Measurements from ENCODE around the gene ATG4C. TPM values are rescaled to one million over a fixed set of nuclear protein-coding genes. Genes with fewer than 3 reads are reported as not detected.
"Not testable (repeated sequence)": the region's sequence is repeated elsewhere in the genome, so short reads cannot be mapped to it uniquely, and the experiment has no call there.

Gene ATG4C, protein sequence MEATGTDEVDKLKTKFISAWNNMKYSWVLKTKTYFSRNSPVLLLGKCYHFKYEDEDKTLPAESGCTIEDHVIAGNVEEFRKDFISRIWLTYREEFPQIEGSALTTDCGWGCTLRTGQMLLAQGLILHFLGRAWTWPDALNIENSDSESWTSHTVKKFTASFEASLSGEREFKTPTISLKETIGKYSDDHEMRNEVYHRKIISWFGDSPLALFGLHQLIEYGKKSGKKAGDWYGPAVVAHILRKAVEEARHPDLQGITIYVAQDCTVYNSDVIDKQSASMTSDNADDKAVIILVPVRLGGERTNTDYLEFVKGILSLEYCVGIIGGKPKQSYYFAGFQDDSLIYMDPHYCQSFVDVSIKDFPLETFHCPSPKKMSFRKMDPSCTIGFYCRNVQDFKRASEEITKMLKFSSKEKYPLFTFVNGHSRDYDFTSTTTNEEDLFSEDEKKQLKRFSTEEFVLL
- 10 to 100 TPM; 16.2 to 17.7 TPM for total RNA-seq

DNA sequence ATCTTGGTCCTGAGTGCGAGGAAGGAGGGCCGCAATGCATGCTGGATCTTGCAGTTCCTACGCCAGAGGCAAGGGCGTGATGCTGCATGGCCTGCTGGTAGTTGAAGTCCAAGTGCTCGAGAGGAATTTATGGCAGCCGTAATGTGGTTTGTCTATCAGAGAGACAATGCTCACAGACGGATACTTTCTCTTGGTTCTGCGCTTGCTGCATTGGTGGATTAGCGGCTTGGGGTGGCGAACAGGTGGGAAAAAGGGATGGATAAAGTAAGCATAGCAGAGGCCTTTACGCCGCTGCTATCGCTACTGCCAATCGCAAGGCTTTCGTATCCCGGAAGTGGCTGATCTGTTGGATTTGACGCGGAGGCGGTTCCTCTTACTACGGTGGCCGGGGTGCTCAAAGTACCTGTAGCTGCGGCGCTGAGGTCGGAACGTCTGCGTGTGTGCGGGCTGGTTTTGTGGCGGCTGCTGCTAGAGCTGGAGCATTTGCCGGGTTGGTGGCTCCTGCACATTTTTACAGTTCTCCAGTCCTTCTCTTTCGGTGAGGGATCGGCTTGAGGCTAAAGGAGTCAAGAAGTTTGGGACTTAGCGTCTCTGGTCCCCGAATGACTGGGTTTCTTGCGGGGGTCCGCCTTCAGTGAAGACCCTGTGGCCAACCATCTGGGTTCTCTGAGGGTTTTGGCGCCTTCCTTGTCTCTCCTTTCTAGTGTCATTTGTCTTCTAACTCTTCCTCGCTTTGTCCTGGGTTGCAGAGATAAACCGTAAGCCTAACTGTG lies at the start of gene ATG4C:
Gene ATG4C, plus strand, starts transcription at position 397 of the 773 bp plus-strand sequence. CDS start 19,655 bp downstream, outside the sequence.
- Mint-ChIP-seq H3K27ac (no peak within 1 kb of the TSS), H3K4me1 (peaks cover 17% of the 10 kb centered on the region), H3K9me3 (ENCODE audit: low read depth) (no peaks in the 10 kb centered on the region), H3K4me3 (no peak within 1 kb of the TSS), H3K27me3 (peaks cover 10% of the 10 kb centered on the region), H3K36me3 (ENCODE audit: low read depth) (no peaks in the 10 kb centered on the region)
- intact Hi-C loops (cut with DNase I, micrococcal nuclease) = loop anchor here (1.0 to 10.0 kb wide), 7 partner anchors 96 to 1699 kb away; partner anchors contain the start of genes EFCAB7 (in 2 of the 2), ITGB3BP (in 2 of the 2), ALG6 (in 1 of the 2) and DOCK7 (in 1 of the 2)
- peak; percentile 99 for ATAC-seq
- DNase-seq = peak; percentile 96
- POLR2A ChIA-PET = no interaction called here
- CTCF ChIA-PET = interaction anchor here (0.7 to 0.9 kb wide), 2 partner anchors 737 to 965 kb away, joined by 3 read pairs; no protein-coding TSS in a partner anchor

DNA sequence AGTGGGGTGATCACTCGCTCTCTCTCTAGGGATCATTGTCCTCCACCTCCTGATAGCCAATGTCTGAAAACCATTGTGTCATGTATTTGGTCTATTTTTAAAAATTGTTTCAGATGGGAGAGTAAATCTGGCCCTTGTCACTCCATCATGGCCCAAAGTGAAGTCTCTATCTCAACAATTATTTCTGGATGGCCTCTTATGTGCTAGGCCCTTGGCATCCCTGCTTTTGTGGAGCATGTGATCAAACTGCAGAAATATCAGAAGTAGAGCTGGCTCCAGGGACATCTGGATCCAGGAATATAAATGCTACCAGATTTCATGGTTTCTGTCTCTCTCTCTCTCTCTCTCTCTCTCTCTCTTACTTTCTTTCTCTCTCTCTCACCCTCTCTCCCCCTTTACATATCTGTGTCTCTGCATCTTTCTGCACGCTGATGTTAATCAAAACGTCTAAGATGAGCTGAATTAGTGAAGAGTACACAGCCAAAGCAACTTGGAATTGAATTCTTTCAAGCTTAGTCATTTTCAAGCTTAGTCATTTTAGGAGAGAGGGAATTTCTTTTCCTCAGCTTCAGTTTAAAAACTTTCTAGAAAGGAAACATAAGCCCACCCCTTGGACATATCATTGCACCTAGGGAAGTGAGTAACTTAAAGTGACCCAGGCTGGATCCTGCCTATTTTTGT lies 48.3 kb upstream of the ATG4C start:
- Mint-ChIP-seq H3K4me3 (no peak overlapping the region), H3K27me3 (peaks cover 8% of the 10 kb centered on the region), H3K9me3 (ENCODE audit: low read depth) (no peaks in the 10 kb centered on the region), H3K4me1 (no peaks in the 10 kb centered on the region), H3K27ac (no peak overlapping the region), H3K36me3 (ENCODE audit: low read depth) (no peaks in the 10 kb centered on the region)
- intact Hi-C loops (cut with DNase I, micrococcal nuclease) = no loop called here
- CTCF ChIA-PET = interaction anchor here (2.1 kb wide), 1 partner anchor 11 kb away, joined by 8 read pairs; no protein-coding TSS in a partner anchor
- ATAC-seq (no peak), DNase-seq (no peak)
- POLR2A ChIA-PET = no interaction called here

DNA sequence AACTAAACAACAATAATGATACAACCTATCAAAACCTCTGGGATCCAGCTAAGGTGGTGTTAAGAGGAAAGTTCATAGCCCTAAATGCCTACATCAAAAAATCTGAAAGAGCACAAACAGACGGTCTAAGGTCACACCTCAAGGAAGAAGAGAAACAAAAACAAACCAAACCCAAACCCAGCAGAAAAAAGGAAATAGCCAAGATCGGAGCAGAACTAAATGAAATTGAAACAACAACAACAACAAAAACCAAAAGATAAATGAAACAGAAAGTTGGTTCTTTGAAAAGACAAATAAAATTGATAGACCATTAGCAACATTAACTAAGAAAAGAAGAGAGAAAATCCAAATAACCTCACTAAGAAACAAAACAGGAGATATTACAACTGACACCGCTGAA lies 43.2 kb upstream of the ATG4C start:
- DNase-seq; ATAC-seq; H3K4me1 Mint-ChIP-seq; intact Hi-C loops (cut with DNase I, micrococcal nuclease); CTCF ChIA-PET; POLR2A ChIA-PET; H3K36me3 Mint-ChIP-seq (ENCODE audit: low read depth); H3K9me3 Mint-ChIP-seq (ENCODE audit: low read depth); H3K4me3 Mint-ChIP-seq; H3K27ac Mint-ChIP-seq: not testable (repeated sequence)
- peaks cover 12% of the 10 kb centered on the region for H3K27me3 Mint-ChIP-seq

DNA sequence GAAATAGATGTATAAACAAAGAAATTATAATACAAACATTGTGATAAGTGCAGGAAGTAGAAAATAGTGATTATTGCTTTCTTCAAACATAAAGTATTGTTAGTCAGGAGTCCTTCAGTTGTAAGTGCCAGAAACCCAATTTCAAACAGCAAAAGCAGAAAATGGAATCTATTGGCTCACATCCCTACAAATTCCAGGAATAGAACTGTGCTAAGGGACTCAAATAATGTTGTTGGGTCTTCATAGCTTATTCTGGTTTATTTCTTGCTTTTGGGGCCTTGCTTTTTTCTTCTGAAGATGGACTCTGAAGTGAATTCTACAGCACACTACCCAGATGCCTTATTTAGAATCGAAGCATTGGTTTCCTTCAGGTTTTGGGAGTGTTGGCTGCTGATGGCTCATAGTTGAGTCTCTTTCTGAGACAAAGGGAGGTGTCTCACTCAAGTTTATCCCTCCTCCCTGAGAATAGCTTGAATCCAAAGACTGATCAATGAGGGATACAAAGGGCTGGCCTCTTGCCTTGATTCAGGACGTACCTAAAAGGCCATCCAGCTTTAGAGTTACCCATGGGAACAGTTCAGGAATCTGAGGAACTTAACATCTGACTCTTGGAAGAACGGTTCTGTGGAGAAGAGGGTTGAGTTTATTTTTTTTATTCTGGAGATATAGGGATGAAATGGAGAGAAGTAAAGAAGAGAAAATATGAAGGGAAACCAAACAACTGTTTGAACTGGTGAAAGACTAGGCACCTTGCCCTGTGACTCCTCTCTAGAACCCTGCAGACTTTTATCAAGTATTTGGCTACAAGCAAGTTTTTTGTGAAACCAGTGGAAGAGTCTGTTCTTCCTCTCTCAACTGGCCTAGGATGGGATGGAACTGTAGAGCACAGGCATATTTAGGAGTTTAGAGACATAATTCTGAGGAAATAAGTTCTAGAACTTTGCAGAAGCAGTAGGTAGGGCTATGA lies 39.0 kb upstream of the ATG4C start:
- no peak overlapping the region for H3K27ac Mint-ChIP-seq
- H3K36me3 Mint-ChIP-seq (ENCODE audit: low read depth) = no peaks in the 10 kb centered on the region
- POLR2A ChIA-PET = no interaction called here
- no peaks in the 10 kb centered on the region for H3K4me1 Mint-ChIP-seq
- H3K9me3 Mint-ChIP-seq (ENCODE audit: low read depth) = no peaks in the 10 kb centered on the region
- intact Hi-C loops (cut with DNase I, micrococcal nuclease) = loop anchor here (5.0 kb wide), 1 partner anchor 663 kb away; no protein-coding TSS in a partner anchor
- H3K4me3 Mint-ChIP-seq = no peak overlapping the region
- CTCF ChIA-PET = interaction anchor here (0.6 to 4.6 kb wide), 5 partner anchors 21 to 570 kb away, joined by 3 to 60 read pairs (median 4); no protein-coding TSS in a partner anchor
- ATAC-seq = no peak
- DNase-seq = no peak
- peaks cover 7% of the 10 kb centered on the region for H3K27me3 Mint-ChIP-seq

DNA sequence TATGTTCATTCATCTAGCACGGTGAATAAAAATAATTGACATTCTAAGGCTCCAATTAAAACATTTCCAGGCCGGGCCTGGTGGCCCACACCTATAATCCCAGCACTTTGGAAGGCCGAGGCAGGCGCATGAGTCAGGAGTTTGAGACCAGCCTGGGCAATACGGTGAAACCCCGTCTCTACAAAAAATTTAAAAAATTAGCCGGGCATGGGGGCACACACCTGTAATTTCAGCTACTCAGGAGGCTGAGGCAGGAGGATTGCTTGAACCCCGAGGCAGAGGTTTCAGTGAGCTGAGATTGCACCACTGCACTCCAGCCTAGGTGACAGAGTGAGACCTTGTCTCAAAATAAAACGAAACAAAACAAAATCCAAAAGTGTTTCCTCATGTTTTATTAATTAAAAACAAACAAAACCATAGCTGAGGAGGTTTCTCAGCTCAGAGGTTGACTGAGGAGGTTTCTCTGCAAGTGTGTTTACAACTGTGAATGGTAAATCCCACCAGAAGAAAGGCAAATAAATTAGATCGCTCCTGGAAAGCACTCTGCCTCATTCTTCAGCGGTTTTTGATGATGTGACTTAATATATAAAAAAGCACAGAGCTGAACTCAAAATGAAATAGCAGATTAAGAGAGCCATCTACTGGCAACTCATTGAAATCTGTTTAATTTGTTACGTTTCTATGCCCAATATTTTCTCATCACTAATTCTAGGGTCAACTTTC lies 37.7 kb upstream of the ATG4C start:
- Mint-ChIP-seq H3K27ac (no peak overlapping the region), H3K4me1 (no peaks in the 10 kb centered on the region), H3K27me3 (peaks cover 4% of the 10 kb centered on the region), H3K36me3 (ENCODE audit: low read depth) (no peaks in the 10 kb centered on the region), H3K4me3 (no peak overlapping the region), H3K9me3 (ENCODE audit: low read depth) (no peaks in the 10 kb centered on the region)
- intact Hi-C loops (cut with DNase I, micrococcal nuclease) = loop anchor here (1.0 to 5.0 kb wide), 5 partner anchors 238 to 664 kb away; no protein-coding TSS in a partner anchor
- DNase-seq (no peak), ATAC-seq (no peak)
- CTCF ChIA-PET = interaction anchor here (0.7 to 4.6 kb wide), 29 partner anchors 8 to 1016 kb away, joined by 3 to 60 read pairs (median 4); no protein-coding TSS in a partner anchor
- POLR2A ChIA-PET = no interaction called here

DNA sequence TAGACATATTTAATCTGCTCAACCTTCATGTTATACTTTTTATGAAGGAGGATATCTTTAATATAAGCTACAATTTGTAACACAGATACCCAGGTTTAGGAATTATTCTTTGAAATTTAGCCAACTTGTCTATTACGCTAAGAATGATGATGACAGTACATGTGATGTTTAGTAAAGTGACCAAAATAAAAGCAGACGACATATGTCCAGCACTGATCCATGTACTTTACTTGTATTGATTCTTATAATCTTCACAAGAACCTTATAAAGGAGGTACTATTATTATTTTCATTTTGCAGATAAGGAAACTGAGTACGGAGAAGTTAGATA lies 37.2 kb upstream of the ATG4C start:
- Mint-ChIP-seq H3K4me3 (no peak overlapping the region), H3K36me3 (ENCODE audit: low read depth) (no peaks in the 10 kb centered on the region), H3K27me3 (peaks cover under 1% of the 10 kb centered on the region), H3K9me3 (ENCODE audit: low read depth) (no peaks in the 10 kb centered on the region), H3K27ac (no peak overlapping the region), H3K4me1 (no peaks in the 10 kb centered on the region)
- ChIA-PET CTCF (interaction anchor here (0.7 to 4.6 kb wide), 26 partner anchors 9 to 1017 kb away, joined by 3 to 60 read pairs (median 4); no protein-coding TSS in a partner anchor), POLR2A (no interaction called here)
- no peak for ATAC-seq
- intact Hi-C loops (cut with DNase I, micrococcal nuclease) = loop anchor here (1.0 to 5.0 kb wide), 5 partner anchors 238 to 664 kb away; no protein-coding TSS in a partner anchor
- no peak for DNase-seq

DNA sequence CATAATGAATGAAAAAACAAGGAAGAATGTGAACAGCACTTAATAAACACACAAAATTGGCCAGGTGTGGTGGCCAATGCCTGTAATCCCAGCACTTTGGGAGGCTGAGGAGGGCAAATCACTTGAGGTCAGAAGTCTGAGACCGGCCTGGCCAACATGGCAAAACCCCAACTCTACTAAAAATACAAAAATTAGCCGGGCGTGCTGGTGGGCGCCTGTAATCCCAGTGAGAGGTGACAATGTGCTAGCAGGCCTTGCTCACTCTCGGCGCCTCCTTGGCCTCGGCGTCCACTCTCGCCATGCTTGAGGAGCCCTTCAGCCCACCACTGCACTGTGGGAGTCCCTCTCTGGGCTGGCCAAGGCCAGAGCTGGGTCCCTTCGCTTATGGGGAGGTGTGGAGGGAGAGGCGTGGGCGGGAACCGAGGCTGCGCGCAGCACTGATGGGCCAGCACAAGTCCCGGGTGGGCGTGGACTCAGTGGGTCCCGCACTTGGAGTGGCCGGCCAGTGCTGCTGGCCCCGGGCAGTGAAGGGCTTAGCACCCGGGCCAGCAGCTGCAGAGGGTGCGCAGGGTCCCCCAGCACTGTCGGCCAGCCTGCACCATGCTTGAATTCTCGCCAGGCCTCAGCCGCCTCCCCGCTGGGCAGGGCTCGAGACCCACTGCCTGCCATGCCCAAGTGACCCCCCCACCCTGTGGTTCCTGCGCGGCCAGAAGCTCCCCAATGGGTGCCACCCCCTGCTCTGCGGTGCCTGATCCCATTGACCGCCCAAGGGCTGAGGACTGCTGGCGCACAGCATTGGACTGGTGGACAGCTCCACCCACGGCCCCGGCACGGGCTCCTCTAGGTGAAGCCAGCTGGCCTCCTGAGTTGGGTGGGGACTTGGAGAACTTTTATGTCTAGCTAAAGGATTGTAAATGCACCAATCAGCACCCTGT lies 30.6 kb upstream of the ATG4C start:
- intact Hi-C loops (cut with DNase I, micrococcal nuclease) = no loop called here
- no peaks in the 10 kb centered on the region for H3K27me3 Mint-ChIP-seq
- no peak overlapping the region for H3K27ac Mint-ChIP-seq
- POLR2A ChIA-PET = no interaction called here
- H3K9me3 Mint-ChIP-seq (ENCODE audit: low read depth) = no peaks in the 10 kb centered on the region
- no peak for ATAC-seq
- no peak for DNase-seq
- H3K36me3 Mint-ChIP-seq (ENCODE audit: low read depth) = no peaks in the 10 kb centered on the region
- CTCF ChIA-PET = interaction anchor here (0.8 kb wide), 2 partner anchors 310 to 442 kb away, joined by 3 read pairs; no protein-coding TSS in a partner anchor
- no peaks in the 10 kb centered on the region for H3K4me1 Mint-ChIP-seq
- H3K4me3 Mint-ChIP-seq = no peak overlapping the region

DNA sequence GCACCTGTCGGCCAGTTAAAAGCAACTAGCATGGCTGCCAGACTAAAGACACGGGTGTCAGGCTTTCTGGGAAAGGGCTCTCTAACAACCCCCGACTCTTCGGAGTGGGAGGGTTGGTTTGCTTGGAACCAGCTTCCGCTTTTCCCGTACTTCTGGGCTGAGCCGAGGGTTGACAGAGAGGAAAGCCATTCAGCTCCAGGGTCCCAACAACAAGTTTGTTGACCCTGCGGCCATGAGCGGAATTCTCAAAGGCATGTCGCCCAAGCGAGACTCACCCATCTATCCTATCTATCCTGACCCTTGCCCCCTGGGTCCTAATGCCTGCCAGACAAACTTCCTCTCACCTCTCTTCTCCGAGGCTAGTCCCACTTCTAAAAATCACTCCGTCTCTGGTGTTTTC lies 29.0 kb upstream of the ATG4C start:
- POLR2A ChIA-PET = interaction anchor here (0.7 kb wide), 1 partner anchor 341 kb away, joined by 3 read pairs; no protein-coding TSS in a partner anchor
- H3K4me1 Mint-ChIP-seq; H3K27me3 Mint-ChIP-seq; intact Hi-C loops (cut with DNase I, micrococcal nuclease); H3K27ac Mint-ChIP-seq; DNase-seq; CTCF ChIA-PET; H3K9me3 Mint-ChIP-seq (ENCODE audit: low read depth); ATAC-seq; H3K4me3 Mint-ChIP-seq; H3K36me3 Mint-ChIP-seq (ENCODE audit: low read depth): not testable (repeated sequence)

DNA sequence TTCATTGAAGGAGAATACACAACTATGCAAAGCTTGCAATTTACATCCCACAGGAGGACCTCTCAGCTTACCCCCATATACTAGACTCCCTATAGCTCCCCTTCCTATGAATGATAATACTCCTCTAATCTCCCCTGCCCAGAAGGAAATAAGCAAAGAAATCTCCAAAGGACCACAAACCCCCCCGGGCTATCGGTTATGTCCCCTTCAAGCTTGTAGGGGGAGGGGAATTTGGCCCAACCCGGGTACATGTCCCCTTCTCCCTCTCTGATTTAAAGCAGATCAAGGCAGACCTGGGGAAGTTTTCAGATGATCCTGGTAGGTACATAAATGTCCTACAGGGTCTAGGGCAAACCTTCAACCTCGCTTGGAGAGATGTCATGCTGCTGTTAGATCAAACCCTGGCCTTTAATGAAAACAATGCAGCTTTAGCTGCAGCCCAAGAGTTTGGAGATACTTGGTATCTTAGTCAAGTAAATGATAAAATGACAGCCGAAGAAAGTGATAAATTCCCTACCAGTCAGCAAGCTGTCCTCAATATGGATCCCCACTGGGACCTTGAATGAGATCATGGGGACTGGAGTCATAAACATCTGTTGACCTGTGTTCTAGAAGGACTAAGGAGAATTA lies 27.6 kb upstream of the ATG4C start:
- H3K4me3 Mint-ChIP-seq; H3K27me3 Mint-ChIP-seq; H3K27ac Mint-ChIP-seq; POLR2A ChIA-PET; DNase-seq; H3K36me3 Mint-ChIP-seq (ENCODE audit: low read depth); ATAC-seq; H3K9me3 Mint-ChIP-seq (ENCODE audit: low read depth); H3K4me1 Mint-ChIP-seq; intact Hi-C loops (cut with DNase I, micrococcal nuclease); CTCF ChIA-PET: not testable (repeated sequence)

All from activated CD4-positive, alpha-beta T cell treated with anti-CD3 and anti-CD28 coated beads for 36 hours (primary cell).